CD1c-positive myeloid dendritic cell (primary cell): ENCODE measurements around the gene CDK8.

Experiments used
- DNase-seq: peaks from one replicate; pipeline ENCODE4 v3.0.0-alpha.2; 2016; ENCODE audit errors: extremely low spot score

The CDK8 gene

DNA sequence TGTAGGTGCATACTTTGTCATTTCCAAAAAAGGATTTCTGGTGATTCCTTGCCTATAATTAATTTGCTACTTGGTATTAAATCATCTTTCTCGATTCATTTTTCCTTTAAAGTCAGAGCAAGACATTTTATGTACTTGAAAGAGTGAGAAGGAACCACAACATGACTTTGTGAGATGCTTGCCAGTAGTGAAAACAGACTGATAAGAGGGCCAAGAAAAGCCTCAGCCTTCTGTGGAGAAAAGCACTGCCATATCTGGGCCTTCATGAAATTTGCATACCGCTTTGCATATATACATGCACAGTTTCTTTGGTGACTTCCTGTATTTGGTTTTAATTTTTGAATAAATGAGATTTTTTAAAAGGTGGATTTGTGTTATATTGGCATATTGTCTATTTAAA, 128.4 kb downstream of the CDK8 start:
- no peak for DNase-seq

DNA sequence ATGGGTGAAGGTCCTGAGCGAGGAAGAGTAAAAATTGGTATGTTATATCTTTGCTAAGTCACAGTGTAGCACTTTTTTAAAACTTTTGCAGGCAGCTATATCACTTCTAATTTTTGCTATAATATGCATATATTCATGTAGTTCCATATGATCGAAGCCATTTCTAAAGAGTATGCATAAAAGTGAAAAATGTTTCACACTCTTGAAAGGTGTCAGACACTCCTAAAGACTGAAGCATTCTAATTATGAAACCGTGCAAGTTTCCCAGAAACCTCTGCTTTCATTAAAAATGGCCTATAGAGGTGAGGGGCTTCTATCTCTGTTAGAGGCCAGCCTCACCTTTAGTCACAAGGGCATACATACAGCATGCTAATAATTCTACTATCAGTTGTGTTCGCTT, 128.9 kb downstream of the CDK8 start:
- no peak for DNase-seq

- DNase-seq, result no peak
Observed at GRCh38 chr13:26384587-26384986, 130.7 kb downstream of the CDK8 start.

GRCh38 chr13:26386026-26386425, 132.1 kb downstream of the CDK8 start:
- no peak for DNase-seq

DNA sequence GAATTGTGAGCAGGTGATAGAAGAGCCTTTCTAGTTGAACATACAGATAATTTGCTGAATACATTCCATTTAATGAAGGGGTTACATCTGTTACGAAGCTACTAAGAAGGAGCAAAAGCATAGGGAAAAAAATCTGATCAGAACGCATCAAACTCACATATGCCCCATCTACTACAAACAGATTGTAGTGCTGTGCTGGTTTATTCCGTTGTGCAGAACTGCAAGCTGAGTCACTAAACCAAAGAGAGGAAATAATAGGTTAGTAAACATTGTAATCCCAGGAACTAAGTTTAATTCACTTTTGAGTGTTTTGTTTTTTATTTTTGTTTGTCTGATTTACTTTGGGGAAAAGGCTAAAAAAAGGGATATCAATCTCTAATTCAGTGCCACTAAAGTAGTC, 136.3 kb downstream of the CDK8 start:
- no peak for DNase-seq

- no peak for DNase-seq
Observed at GRCh38 chr13:26400545-26400944, 146.6 kb downstream of the CDK8 start.

DNA sequence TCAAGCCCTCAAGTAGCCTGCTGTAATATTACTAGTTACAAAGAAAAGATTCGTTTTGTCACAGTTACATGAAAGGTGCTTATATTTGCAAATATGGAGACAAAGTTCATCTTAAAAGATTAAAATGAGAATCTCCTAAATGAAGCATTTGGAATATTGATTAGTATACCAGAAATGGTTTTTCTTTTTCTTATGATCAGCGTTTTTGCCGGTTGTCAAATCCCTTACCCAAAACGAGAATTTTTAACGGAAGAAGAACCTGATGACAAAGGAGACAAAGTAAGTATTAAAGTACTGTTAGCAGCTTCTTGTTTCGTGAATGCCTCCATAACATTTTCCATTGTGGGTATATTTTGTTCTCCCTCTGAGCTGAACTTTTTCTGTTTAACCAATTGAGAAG, 147.1 kb downstream of the CDK8 start:
- DNase-seq, result no peak

GRCh38 chr13:26401578-26402021, 147.7 kb downstream of the CDK8 start:
- DNase-seq, result no peak

DNA sequence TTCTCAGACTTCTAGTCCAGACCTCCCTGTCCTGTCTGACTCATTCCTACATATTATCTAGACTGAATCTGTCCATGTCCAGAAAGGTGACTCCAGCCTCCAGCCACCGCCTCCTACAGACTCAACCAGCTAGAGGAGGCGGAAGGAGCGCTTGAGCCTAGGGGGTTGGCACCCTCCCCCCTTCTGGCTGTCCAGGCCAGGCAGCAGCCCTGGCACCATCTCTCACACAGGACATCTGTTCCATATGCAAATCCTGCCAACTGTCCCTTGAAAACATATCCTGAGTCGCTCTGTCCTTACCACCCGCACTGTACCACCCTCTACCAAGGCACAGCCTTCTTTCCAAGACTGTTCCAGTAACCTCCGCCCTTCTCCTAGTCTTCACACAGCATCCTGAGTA, 152.9 kb downstream of the CDK8 start:
- no peak for DNase-seq

GRCh38 chr13:26411206-26411605, 157.3 kb downstream of the CDK8 start:
- DNase-seq, result no peak

GRCh38 chr13:26412263-26412662, 158.3 kb downstream of the CDK8 start:
- DNase-seq, result no peak

DNA sequence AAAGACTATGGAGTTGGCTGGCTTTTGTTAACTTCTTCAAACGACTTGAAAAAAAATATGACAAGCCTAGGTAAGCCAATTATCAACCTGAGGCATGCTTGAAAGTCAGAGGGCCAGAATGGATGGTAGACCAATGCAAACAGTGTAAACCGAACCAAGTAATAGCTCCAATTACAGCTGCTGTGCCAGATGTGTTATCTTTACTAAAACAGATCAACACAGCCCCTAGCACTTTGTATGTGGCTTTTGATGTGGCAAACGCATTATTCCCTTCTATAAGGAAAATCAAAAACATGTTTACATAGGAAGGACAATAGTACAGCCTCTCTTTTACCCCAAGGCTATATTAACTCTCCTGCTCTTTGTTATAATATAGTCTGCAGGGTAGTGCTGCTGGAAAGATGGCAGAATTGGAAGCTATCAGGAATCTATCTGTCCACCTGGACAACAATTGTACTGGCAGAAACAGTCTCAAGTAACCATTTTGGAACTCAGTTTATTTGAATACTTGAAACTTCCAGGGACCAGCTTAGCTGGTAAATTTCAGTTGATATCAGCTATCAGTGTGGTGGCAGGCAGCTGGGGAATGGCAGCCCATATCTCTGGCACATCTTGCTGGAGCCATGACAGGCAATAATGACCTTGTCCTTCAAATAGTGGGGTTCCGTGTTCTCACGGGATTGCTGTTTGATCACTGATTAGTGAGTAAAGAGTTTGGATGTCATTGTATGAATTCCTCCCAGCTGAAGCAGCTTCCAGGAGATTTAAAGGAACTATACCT, 159.2 kb downstream of the CDK8 start:
- no peak for DNase-seq

GRCh38 chr13:26420282-26420960, 166.5 kb downstream of the CDK8 start:
- DNase-seq, result no peak

- no peak for DNase-seq
Observed at GRCh38 chr13:26422036-26422435, 168.1 kb downstream of the CDK8 start.

DNA sequence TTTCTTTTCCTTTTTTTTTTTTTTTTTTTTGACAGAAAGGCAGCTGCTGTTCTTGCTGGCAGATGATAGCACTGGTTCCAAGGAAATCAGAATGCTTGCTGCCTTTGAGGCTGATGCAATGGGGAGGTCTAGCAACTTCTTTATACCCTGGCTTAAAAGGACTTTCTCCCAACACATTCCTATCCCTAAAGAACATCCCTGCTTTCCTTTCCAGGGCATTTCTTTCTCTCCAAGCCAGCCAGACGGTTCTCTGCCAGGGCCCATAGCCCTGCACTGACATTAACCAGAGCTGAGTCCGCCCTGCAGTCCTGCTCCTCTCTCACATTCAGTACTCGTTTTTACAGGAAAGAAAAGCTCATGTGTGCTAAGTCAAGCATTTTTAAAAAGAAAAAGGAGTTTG, 169.7 kb downstream of the CDK8 start:
- no peak for DNase-seq

GRCh38 chr13:26424181-26424580, 170.3 kb downstream of the CDK8 start:
- DNase-seq, result no peak

DNA sequence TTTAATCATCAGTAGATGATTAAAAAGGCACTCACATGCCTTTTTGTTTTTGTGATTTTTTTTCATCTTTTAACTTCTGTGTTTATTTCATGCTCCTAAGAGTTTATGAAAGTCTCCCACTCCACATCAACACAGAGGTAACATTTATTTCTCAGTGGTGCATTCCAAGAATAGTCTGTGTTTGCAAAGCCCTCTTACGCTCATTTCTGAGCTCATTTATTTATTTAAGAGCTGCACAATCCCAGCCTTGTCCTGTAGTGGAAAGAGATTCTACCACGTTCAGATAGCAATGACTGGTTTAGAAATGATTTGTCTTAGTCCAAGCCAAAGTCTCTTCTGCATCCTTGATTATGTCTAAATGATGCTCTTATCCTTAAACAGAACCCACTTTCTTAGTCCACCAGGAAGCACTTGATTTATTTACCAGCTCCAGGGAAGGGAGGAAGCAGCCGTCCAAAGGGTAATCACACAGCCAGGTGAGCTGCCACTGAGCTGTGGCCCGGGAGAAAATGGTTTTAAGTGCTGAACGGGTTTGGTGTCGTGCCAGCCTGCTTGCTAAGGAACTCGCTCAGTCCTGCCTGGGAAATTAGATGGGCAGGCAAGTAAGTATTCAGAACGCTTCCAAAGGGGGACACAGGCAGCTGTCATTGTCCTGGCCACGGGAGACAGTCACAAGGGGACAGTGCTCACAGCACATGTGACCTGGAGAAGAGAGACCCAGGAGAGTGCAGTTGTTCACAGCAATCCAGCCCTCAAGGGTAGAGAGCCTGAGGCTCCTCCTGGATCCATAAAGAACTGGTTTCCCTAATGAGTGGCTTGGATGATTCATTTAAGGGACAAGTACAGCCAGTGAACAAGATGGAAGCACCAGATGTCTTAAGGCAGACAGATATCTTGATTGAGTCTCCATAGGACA, 171.8 kb downstream of the CDK8 start:
- DNase-seq, result no peak

- DNase-seq, result no peak
Observed at GRCh38 chr13:26433776-26434175, 179.8 kb downstream of the CDK8 start.

- DNase-seq, result no peak
Observed at GRCh38 chr13:26435171-26435570, 181.2 kb downstream of the CDK8 start.

GRCh38 chr13:26435646-26436045, 181.7 kb downstream of the CDK8 start:
- no peak for DNase-seq

DNA sequence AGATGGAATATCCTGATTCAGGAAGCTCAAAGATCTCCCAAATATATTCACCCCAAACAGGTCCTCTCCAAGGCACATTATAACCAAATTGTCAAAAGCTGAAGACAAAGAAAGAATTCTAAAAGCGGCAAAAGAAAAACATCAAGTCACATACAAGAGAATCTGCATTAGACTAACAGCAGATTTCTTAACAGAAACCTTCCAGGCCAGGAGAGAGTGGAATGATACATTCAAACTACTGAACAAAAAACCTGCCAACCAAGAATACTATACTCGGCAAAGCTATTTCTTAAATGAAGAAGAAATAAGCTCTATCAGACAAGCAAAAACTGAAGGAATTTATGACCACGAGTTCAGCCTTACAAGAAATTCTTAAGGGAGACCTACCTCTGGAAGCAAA, 183.0 kb downstream of the CDK8 start:
- no peak for DNase-seq

- no peak for DNase-seq
Observed at GRCh38 chr13:26440111-26440510, 186.2 kb downstream of the CDK8 start.
